Astrocyte (in vitro differentiated cells and primary cell): Measurements from ENCODE around the gene LSM11. TPM values are rescaled to one million over a fixed set of nuclear protein-coding genes. Genes with fewer than 3 reads are reported as not detected.

Experiments
- DNase-seq: peaks from one replicate; pipeline ENCODE4 v3.0.0-alpha.2; 2010; ENCODE audit warnings: low read depth
- FAIRE-seq: peaks from 2 replicates; lab custom pipeline; 2011; peaks lifted over from hg19 to GRCh38; lab: Jason Lieb, UNC
- H2AFZ ChIP-seq: 2 replicates; pipeline ENCODE4 v1.6.0; 2012; ENCODE audit warnings: low read depth, low read length, inconsistent platforms
- H3K27ac ChIP-seq: 2 replicates; pipeline ENCODE4 v1.5.1; 2011; ENCODE audit warnings: low read depth, low read length, inconsistent platforms
- H3K27me3 ChIP-seq: 2 replicates; pipeline ENCODE4 v1.6.0; 2011; ENCODE audit warnings: low read length, inconsistent platforms; ENCODE audit not compliant: insufficient read depth
- H3K36me3 ChIP-seq: 2 replicates; pipeline ENCODE4 v1.5.1; 2011; ENCODE audit warnings: low read length, inconsistent platforms; ENCODE audit not compliant: insufficient read depth
- H3K4me1 ChIP-seq: 2 replicates; pipeline ENCODE4 v1.5.1; 2011; ENCODE audit warnings: low read length, inconsistent platforms; ENCODE audit not compliant: insufficient read depth
- H3K4me2 ChIP-seq: 2 replicates; pipeline ENCODE4 v1.6.0; 2012; ENCODE audit warnings: low read length, inconsistent platforms
- H3K4me3 ChIP-seq: 2 replicates; pipeline ENCODE4 v1.5.1; 2011; ENCODE audit warnings: low read depth, mild to moderate bottlenecking, low read length, inconsistent platforms; ENCODE audit not compliant: insufficient read depth
- H3K79me2 ChIP-seq: 2 replicates; pipeline ENCODE4 v1.6.0; 2012; ENCODE audit warnings: mild to moderate bottlenecking, low read length, inconsistent platforms; ENCODE audit not compliant: insufficient read depth
- H3K9ac ChIP-seq: 2 replicates; pipeline ENCODE4 v1.6.0; 2012; ENCODE audit warnings: mild to moderate bottlenecking, low read length, inconsistent platforms
- H3K9me3 ChIP-seq: 2 replicates; pipeline ENCODE4 v1.5.1; 2012; ENCODE audit warnings: low read depth, mild to moderate bottlenecking, low read length, inconsistent platforms; ENCODE audit not compliant: insufficient read depth
- H4K20me1 ChIP-seq: 2 replicates; pipeline ENCODE4 v1.6.0; 2012; ENCODE audit warnings: low read length, inconsistent platforms; ENCODE audit not compliant: insufficient read depth
- H3K27ac Mint-ChIP-seq: one replicate; pipeline ENCODE4 v1.8.0; 2021; ENCODE audit warnings: mild to moderate bottlenecking, mixed read lengths; ENCODE audit not compliant: unreplicated experiment
- H3K27me3 Mint-ChIP-seq: one replicate; pipeline ENCODE4 v1.8.0; 2021; ENCODE audit warnings: low read depth, mixed read lengths; ENCODE audit not compliant: unreplicated experiment
- H3K36me3 Mint-ChIP-seq: one replicate; pipeline ENCODE4 v1.8.0; 2021; ENCODE audit warnings: low read depth, mixed read lengths; ENCODE audit not compliant: unreplicated experiment
- H3K4me1 Mint-ChIP-seq: one replicate; pipeline ENCODE4 v1.8.0; 2021; ENCODE audit warnings: low read depth, mixed read lengths; ENCODE audit not compliant: unreplicated experiment
- H3K4me3 Mint-ChIP-seq: one replicate; pipeline ENCODE4 v1.8.0; 2021; ENCODE audit warnings: mild to moderate bottlenecking, moderate library complexity, mixed read lengths; ENCODE audit not compliant: unreplicated experiment
- H3K9me3 Mint-ChIP-seq: one replicate; pipeline ENCODE4 v1.8.0; 2021; ENCODE audit warnings: mild to moderate bottlenecking, mixed read lengths; ENCODE audit not compliant: unreplicated experiment
- EZH2 ChIP-seq: IDR thresholded peaks from 2 replicates; pipeline ENCODE4 v1.6.1; 2012; ENCODE audit warnings: mild to moderate bottlenecking, low read length, inconsistent platforms; ENCODE audit not compliant: insufficient read depth
- total RNA-seq: library from RNA; stranded (reverse); gene quantifications from 2 replicates; pipeline ENCODE4 v1.2.1, GENCODE V29; 2021
- TF ChIP-seq, protein P1 (sequence below): IDR thresholded peaks from 2 replicates; pipeline ENCODE4 v1.5.1; 2011; ENCODE audit warnings: low read depth, mild to moderate bottlenecking, inconsistent platforms, low read length, moderate library complexity; ENCODE audit not compliant: insufficient read depth

The LSM11 gene
- total RNA-seq, 1 donor from 2014 or later: 4.7 TPM

DNA sequence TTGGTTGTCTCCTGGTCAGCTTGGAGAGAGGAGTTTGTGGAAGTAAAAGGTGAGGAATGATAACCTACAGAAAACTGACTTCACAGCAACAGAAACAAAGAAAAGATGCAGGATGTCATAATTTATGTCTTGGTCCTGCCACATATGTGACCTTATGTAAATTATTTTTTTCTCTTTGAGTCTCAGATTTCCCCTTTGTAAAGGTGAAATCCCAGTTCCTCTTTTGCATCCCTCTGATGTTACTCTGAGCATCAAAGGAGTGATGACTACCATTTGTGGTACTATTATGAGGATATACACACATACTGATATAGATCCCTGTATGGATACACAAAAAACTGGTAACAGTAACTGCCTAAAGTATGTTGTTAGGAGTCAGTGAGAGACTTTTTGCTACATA, 13.7 kb upstream of the LSM11 start:
- FAIRE-seq (no peak), DNase-seq (no peak)
- Mint-ChIP-seq H3K27me3 (no peaks in the 10 kb centered on the region), H3K9me3 (peaks cover 2% of the 10 kb centered on the region), H3K27ac (no peak overlapping the region), H3K36me3 (peaks cover 2% of the 10 kb centered on the region), H3K4me3 (no peak overlapping the region), H3K4me1 (peaks cover 5% of the 10 kb centered on the region)
- no peak overlapping the region for H3K4me2 ChIP-seq
- peaks cover 4% of the 10 kb centered on the region for H3K4me1 ChIP-seq
- no peak overlapping the region for H3K27ac ChIP-seq
- H2AFZ ChIP-seq: no peak overlapping the region
- no peak overlapping the region for H3K4me3 ChIP-seq
- no peak overlapping the region for H3K9ac ChIP-seq
- H3K9me3 ChIP-seq: no peaks in the 10 kb centered on the region
- peaks cover 6% of the 10 kb centered on the region for H3K79me2 ChIP-seq
- H4K20me1 ChIP-seq: no peaks in the 10 kb centered on the region
- H3K27me3 ChIP-seq: no peaks in the 10 kb centered on the region
- peaks cover 12% of the 10 kb centered on the region for H3K36me3 ChIP-seq
- TF ChIP-seq EZH2: no peak
- TF ChIP-seq, protein P1, sequence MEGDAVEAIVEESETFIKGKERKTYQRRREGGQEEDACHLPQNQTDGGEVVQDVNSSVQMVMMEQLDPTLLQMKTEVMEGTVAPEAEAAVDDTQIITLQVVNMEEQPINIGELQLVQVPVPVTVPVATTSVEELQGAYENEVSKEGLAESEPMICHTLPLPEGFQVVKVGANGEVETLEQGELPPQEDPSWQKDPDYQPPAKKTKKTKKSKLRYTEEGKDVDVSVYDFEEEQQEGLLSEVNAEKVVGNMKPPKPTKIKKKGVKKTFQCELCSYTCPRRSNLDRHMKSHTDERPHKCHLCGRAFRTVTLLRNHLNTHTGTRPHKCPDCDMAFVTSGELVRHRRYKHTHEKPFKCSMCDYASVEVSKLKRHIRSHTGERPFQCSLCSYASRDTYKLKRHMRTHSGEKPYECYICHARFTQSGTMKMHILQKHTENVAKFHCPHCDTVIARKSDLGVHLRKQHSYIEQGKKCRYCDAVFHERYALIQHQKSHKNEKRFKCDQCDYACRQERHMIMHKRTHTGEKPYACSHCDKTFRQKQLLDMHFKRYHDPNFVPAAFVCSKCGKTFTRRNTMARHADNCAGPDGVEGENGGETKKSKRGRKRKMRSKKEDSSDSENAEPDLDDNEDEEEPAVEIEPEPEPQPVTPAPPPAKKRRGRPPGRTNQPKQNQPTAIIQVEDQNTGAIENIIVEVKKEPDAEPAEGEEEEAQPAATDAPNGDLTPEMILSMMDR: no peak

DNA sequence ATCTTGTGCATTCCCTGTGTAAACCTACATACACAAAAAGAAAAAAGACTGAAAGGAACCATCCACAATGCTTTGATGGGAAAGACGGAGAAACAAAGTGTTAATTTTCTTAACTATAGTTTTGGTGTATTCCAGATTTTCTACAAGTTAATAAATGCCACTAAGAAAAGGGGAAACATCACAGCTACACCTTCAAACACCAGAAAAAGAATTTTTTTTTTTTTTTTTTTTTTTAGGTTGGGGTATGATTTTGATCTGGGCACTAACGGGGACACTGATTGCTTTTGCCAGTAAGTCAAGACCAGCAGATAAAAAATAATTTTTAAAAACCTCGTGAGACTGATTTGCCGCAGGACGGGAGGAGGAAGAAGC, 12.6 kb upstream of the LSM11 start:
- Mint-ChIP-seq H3K4me1 (peaks cover 5% of the 10 kb centered on the region), H3K9me3 (no peaks in the 10 kb centered on the region), H3K4me3 (peak overlapping the region; percentile 89), H3K36me3 (peaks cover 2% of the 10 kb centered on the region), H3K27me3 (no peaks in the 10 kb centered on the region), H3K27ac (peak overlapping the region; percentile 86)
- no peaks in the 10 kb centered on the region for H4K20me1 ChIP-seq
- H3K4me2 ChIP-seq: peak overlapping the region; percentile 84
- H3K27ac ChIP-seq: peak overlapping the region; percentile 86
- peaks cover 4% of the 10 kb centered on the region for H3K4me1 ChIP-seq
- peak overlapping the region; percentile 92 for H3K4me3 ChIP-seq
- DNase-seq (no peak), FAIRE-seq (peak; percentile 64)
- peak overlapping the region; percentile 97 for H2AFZ ChIP-seq
- peaks cover 6% of the 10 kb centered on the region for H3K79me2 ChIP-seq
- no peak for TF ChIP-seq EZH2
- TF ChIP-seq, protein P1: no peak
- peak overlapping the region; percentile 84 for H3K9ac ChIP-seq
- no peaks in the 10 kb centered on the region for H3K27me3 ChIP-seq
- no peaks in the 10 kb centered on the region for H3K9me3 ChIP-seq
- H3K36me3 ChIP-seq: peaks cover 16% of the 10 kb centered on the region

DNA sequence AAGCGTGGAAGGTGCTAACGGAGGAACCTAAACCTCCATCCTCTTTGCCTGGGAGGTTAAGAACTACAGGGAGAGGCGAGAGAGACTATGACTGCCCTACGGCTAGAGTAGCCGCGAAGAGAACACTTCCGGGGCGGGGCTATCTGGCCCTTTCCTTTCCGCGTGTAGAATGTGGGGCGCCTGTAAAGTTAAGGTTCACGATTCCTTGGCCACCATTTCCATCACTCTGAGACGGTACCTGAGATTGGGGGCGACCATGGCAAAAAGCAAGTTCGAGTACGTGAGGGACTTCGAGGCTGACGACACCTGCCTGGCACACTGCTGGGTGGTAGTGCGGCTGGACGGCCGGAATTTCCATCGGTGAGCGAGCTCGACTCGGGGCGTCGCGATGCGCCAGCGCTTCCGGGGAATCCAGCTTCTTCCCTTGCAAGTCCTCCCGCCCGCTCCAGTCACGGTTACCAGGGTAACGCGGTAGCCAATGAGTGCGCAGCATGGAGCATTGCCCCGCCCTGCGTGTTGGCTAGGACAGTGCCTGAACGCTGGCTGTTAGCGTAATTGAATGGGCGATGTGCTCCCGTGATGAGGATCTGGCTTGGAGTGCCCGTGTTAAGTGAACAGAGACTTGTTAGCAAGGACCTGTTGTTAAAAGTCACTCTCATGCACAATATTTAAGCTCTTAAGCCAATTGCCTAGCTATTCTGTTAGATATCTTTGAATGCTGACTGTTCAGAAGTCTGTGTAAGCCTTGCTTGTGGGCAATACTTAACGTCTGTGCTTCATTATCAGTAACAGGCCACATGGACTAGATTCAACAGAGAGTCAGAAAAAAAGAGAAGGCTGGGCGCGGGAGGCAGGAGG, 12.0 kb upstream of the LSM11 start, which contains the start of gene THG1L:
Gene THG1L (plus strand): TSS at position 149 of the 858 bp plus-strand sequence. CDS start 21 bp downstream, at position 170.
- H3K4me3 ChIP-seq: peak within 1 kb of the TSS; percentile 92
- peak within 1 kb of the TSS; percentile 97 for H2AFZ ChIP-seq
- H3K79me2 ChIP-seq: peaks cover 6% of the 10 kb centered on the region
- Mint-ChIP-seq H3K4me3 (peak within 1 kb of the TSS; percentile 89), H3K36me3 (peaks cover 2% of the 10 kb centered on the region), H3K9me3 (no peaks in the 10 kb centered on the region), H3K4me1 (peaks cover 5% of the 10 kb centered on the region), H3K27ac (peak within 1 kb of the TSS; percentile 86), H3K27me3 (no peaks in the 10 kb centered on the region)
- H3K27ac ChIP-seq: peak within 1 kb of the TSS; percentile 86
- no peaks in the 10 kb centered on the region for H3K9me3 ChIP-seq
- H3K9ac ChIP-seq: peak within 1 kb of the TSS; percentile 84
- FAIRE-seq: peak; percentile 83
- no peaks in the 10 kb centered on the region for H4K20me1 ChIP-seq
- TF ChIP-seq, protein P1: no peak
- no peak for TF ChIP-seq EZH2
- H3K27me3 ChIP-seq: no peaks in the 10 kb centered on the region
- H3K36me3 ChIP-seq: peaks cover 16% of the 10 kb centered on the region
- peaks cover 4% of the 10 kb centered on the region for H3K4me1 ChIP-seq
- DNase-seq: peak; percentile 96
- H3K4me2 ChIP-seq: peak within 1 kb of the TSS; percentile 84
